ENCODE data around the gene ATG16L1.

DNA sequence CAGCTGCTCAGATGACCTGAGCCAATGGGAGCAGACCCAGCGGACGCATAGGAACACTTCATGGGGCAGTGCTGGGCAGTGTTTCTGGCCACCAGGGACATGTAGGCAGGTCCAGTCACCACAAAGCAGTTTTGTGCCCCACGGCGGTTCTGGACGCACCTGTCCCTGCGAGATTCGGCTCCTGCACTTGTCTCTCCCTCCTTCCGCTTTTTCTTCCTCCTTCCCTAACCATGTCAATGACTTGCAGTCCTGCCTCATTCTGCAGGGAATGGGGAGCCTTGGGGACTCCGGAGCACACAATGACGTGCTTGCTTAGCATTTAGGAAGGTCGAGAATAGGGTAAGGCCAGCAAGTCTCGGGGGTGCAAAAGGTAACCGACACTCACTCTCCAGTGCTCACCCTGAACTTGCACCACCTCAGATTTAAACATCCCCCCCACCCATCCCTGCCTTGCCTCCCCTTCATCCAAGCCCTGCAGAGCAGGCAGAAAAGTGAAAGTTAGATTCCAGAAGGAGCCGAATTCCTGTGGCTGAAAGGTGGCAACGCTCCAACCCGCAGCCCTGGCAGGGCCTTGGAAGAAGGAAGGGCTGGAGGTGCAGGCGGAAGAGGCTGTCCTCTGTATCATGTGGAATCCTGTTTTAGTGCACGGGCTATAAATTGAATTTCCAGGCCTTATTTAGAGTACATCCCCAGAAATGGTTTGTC, 40.5 kb upstream of the ATG16L1 start:
- TF ChIP-seq, protein P1, sequence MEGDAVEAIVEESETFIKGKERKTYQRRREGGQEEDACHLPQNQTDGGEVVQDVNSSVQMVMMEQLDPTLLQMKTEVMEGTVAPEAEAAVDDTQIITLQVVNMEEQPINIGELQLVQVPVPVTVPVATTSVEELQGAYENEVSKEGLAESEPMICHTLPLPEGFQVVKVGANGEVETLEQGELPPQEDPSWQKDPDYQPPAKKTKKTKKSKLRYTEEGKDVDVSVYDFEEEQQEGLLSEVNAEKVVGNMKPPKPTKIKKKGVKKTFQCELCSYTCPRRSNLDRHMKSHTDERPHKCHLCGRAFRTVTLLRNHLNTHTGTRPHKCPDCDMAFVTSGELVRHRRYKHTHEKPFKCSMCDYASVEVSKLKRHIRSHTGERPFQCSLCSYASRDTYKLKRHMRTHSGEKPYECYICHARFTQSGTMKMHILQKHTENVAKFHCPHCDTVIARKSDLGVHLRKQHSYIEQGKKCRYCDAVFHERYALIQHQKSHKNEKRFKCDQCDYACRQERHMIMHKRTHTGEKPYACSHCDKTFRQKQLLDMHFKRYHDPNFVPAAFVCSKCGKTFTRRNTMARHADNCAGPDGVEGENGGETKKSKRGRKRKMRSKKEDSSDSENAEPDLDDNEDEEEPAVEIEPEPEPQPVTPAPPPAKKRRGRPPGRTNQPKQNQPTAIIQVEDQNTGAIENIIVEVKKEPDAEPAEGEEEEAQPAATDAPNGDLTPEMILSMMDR (conservative IDR thresholded peaks at IDR 0.05; ENCODE audit: low read depth, low read length) = no peak
- TF ChIP-seq RCOR1 (IDR thresholded peaks at IDR 0.05; ENCODE audit: insufficient replicate concordance, low read length) (no peak), RAD21 (IDR thresholded peaks at IDR 0.05; ENCODE audit: low read length) (no peak), POLR2A (IDR thresholded peaks at IDR 0.05; ENCODE audit: low read depth, low read length) (no peak), CEBPB (IDR thresholded peaks at IDR 0.05; ENCODE audit: low read depth, low read length) (no peak), RFX5 (IDR thresholded peaks at IDR 0.05; ENCODE audit: low read depth, low read length) (no peak), SMC3 (IDR thresholded peaks at IDR 0.05; ENCODE audit: low read depth, low read length) (no peak), MAFK (IDR thresholded peaks at IDR 0.05; ENCODE audit: low read depth, low read length) (no peak), NFE2L2 (IDR thresholded peaks at IDR 0.05; ENCODE audit: low read depth, low read length) (no peak), FOS (IDR thresholded peaks at IDR 0.05; ENCODE audit: low read depth, low read length) (no peak), MAZ (IDR thresholded peaks at IDR 0.05; ENCODE audit: borderline replicate concordance, low read depth, low read length) (no peak), BHLHE40 (IDR thresholded peaks at IDR 0.05; ENCODE audit: low read depth, low read length) (no peak)
- TF ChIP-seq, protein P2, sequence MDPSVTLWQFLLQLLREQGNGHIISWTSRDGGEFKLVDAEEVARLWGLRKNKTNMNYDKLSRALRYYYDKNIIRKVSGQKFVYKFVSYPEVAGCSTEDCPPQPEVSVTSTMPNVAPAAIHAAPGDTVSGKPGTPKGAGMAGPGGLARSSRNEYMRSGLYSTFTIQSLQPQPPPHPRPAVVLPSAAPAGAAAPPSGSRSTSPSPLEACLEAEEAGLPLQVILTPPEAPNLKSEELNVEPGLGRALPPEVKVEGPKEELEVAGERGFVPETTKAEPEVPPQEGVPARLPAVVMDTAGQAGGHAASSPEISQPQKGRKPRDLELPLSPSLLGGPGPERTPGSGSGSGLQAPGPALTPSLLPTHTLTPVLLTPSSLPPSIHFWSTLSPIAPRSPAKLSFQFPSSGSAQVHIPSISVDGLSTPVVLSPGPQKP (IDR thresholded peaks at IDR 0.05; ENCODE audit: borderline replicate concordance, low read depth, low read length) = no peak
- TF ChIP-seq, protein P3, sequence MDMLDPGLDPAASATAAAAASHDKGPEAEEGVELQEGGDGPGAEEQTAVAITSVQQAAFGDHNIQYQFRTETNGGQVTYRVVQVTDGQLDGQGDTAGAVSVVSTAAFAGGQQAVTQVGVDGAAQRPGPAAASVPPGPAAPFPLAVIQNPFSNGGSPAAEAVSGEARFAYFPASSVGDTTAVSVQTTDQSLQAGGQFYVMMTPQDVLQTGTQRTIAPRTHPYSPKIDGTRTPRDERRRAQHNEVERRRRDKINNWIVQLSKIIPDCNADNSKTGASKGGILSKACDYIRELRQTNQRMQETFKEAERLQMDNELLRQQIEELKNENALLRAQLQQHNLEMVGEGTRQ (IDR thresholded peaks at IDR 0.05; ENCODE audit: low read depth, low read length) = no peak

Measured in IMR-90 (cell line).